ENCODE measurements around the gene ETFB.

The ETFB gene

DNA sequence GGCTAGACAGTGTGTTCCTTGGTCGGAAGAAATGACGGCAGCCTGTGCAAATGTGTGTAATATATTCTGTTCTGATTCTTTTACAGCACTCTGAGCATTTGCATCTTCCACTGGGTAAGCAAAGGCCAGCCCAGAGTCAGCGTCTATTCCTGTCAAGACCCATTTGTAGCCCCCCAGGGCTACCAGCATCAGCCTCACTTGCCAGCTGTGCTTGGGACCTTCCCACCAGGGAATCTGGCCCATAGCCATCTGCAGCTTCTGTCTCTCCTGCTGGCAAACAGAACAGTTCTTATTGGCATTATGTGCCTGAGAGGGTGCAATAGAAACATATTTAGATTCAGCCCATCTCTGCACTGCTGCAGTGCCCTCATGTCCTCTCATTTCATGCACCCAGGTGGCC is 60.7 kb downstream of the ETFB start:
- Mint-ChIP-seq H3K4me3 (no peak overlapping the region), H3K4me1 (peaks cover 7% of the 10 kb centered on the region), H3K27ac (no peak overlapping the region)

GRCh38 chr19:51301266-51301665 is 64.9 kb downstream of the ETFB start:
- no peaks in the 10 kb centered on the region for H3K36me3 Mint-ChIP-seq (ENCODE audit: low read depth)
- peaks cover 8% of the 10 kb centered on the region for H3K9me3 Mint-ChIP-seq
- no peak overlapping the region for H3K4me3 Mint-ChIP-seq
- H3K4me1 Mint-ChIP-seq, result no peaks in the 10 kb centered on the region
- H3K27ac Mint-ChIP-seq, result no peak overlapping the region
- H3K27me3 Mint-ChIP-seq (ENCODE audit: low read depth), result peaks cover 18% of the 10 kb centered on the region
- TF ChIP-seq, protein P1, sequence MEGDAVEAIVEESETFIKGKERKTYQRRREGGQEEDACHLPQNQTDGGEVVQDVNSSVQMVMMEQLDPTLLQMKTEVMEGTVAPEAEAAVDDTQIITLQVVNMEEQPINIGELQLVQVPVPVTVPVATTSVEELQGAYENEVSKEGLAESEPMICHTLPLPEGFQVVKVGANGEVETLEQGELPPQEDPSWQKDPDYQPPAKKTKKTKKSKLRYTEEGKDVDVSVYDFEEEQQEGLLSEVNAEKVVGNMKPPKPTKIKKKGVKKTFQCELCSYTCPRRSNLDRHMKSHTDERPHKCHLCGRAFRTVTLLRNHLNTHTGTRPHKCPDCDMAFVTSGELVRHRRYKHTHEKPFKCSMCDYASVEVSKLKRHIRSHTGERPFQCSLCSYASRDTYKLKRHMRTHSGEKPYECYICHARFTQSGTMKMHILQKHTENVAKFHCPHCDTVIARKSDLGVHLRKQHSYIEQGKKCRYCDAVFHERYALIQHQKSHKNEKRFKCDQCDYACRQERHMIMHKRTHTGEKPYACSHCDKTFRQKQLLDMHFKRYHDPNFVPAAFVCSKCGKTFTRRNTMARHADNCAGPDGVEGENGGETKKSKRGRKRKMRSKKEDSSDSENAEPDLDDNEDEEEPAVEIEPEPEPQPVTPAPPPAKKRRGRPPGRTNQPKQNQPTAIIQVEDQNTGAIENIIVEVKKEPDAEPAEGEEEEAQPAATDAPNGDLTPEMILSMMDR (IDR thresholded peaks at IDR 0.05; ENCODE audit: unreplicated experiment in 3 of 3), result no peak

More for the DNA sequence above, 60.7 kb downstream of the ETFB start:
- Mint-ChIP-seq H3K36me3 (ENCODE audit: low read depth) (no peaks in the 10 kb centered on the region), H3K27me3 (ENCODE audit: low read depth) (peaks cover 41% of the 10 kb centered on the region), H3K9me3 (peaks cover 17% of the 10 kb centered on the region)
- TF ChIP-seq, protein P1 (IDR thresholded peaks at IDR 0.05; ENCODE audit: unreplicated experiment in 3 of 3), result no peak

DNA sequence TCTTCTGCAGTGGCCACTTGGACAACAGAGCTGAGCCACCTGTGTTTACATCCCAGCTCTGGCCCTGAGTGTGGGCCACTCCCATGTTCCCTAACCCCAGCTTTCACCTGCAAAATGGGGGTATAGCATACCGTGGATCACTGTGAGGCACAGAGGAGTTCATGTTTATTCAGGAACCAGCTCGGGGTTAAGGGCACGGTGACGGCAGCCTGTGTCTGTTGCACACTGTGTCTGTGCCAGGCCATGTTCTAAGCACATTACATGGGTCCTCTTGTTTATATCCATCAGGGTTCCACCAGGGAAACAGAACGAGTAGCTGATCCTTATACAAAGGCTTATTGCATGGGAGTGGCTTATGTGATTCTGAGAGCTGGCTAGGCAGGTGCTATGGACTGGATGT is 68.8 kb downstream of the ETFB start:
- H3K4me3 Mint-ChIP-seq, result no peak overlapping the region
- TF ChIP-seq, protein P1 (IDR thresholded peaks at IDR 0.05; ENCODE audit: unreplicated experiment in 3 of 3), result no peak
- no peak overlapping the region for H3K27ac Mint-ChIP-seq
- H3K27me3 Mint-ChIP-seq (ENCODE audit: low read depth), result peaks cover 28% of the 10 kb centered on the region
- no peaks in the 10 kb centered on the region for H3K36me3 Mint-ChIP-seq (ENCODE audit: low read depth)
- H3K9me3 Mint-ChIP-seq, result no peaks in the 10 kb centered on the region
- H3K4me1 Mint-ChIP-seq, result peaks cover 15% of the 10 kb centered on the region

DNA sequence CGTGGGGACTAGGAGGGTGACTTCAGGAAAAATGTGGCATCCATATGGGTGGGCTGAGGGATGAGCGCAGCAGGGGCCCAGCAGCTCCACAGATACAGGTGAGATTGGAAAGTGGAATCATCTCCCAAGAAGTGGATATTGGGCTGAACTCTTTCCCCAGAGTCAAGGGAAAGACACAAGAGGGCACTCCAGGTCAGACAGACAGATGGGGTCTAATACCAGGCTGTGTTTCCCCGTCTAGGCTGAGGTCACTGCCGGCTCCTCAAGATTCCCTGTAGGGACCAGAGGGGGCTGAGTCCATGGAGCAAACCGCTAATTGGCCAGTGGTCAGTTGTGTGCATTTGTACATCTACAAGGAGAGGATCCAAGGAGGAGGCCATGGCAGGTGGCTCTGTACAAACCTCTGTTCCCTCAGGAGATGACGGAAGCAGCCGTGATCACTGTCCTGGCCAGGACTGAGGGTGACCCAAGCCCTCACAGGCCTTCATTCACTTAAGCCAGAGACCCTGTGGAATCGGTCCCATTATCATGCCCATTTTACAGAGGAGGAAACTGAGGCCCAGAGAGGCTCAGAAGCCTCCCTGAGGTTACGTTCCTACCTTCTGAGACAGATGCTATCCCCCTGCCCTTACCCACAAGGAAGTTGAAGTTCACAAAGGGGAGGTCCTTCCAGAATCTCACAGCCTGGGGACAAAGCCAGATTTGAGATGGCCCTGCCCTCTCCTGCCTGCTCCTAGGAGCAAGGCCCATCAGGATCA is 69.7 kb downstream of the ETFB start:
- Mint-ChIP-seq H3K4me3 (no peak overlapping the region), H3K4me1 (peaks cover 15% of the 10 kb centered on the region), H3K27ac (no peak overlapping the region), H3K36me3 (ENCODE audit: low read depth) (no peaks in the 10 kb centered on the region), H3K9me3 (no peaks in the 10 kb centered on the region), H3K27me3 (ENCODE audit: low read depth) (peaks cover 26% of the 10 kb centered on the region)
- TF ChIP-seq, protein P1 (IDR thresholded peaks at IDR 0.05; ENCODE audit: unreplicated experiment in 3 of 3), result peak in 2 of 3 experiments; percentile 10 to 17

- Mint-ChIP-seq H3K4me3 (no peak overlapping the region), H3K36me3 (ENCODE audit: low read depth) (no peaks in the 10 kb centered on the region), H3K9me3 (no peaks in the 10 kb centered on the region), H3K27ac (no peak overlapping the region), H3K27me3 (ENCODE audit: low read depth) (peaks cover 24% of the 10 kb centered on the region), H3K4me1 (peaks cover 15% of the 10 kb centered on the region)
- TF ChIP-seq, protein P1 (IDR thresholded peaks at IDR 0.05; ENCODE audit: unreplicated experiment in 3 of 3), result no peak
Measured at GRCh38 chr19:51295382-51296126, 70.6 kb downstream of the ETFB start.
